B cell (primary cell): ENCODE measurements around the gene CDT1. TPM values are rescaled to one million over a fixed set of nuclear protein-coding genes. Genes with fewer than 3 reads are reported as not detected.

Experiments
- ATAC-seq: fragments of 200-7000 bp; cut with Tn5 transposase; one replicate; pipeline ENCODE4 v1.10.0; 2021; ENCODE audit warnings: low read depth, mild to moderate bottlenecking, moderate number of reproducible peaks, moderate library complexity
- CTCF ChIA-PET: fragments of 350-600 bp; sonication (Branson Sonifier 250); formaldehyde crosslinking; loops from one replicate; lab custom pipeline; 2021; ENCODE audit warnings: antibody characterized with exemption, inconsistent platforms; lab: Charles Lee
- POLR2A ChIA-PET: fragments of 350-600 bp; sonication (Branson Sonifier 250); formaldehyde crosslinking; loops from one replicate; lab custom pipeline; 2021; ENCODE audit warnings: antibody characterized with exemption; lab: Charles Lee
- DNase-seq: peaks from one replicate; pipeline ENCODE4 v3.0.0; 2013
- H2AFZ ChIP-seq: 2 replicates; pipeline ENCODE4 v1.6.1; 2012; ENCODE audit warnings: mild to moderate bottlenecking, low read depth, low read length; ENCODE audit not compliant: insufficient read depth, poor library complexity, severe bottlenecking
- H3K27ac ChIP-seq, 2 donors: 1 replicate in 1 of 2; 2 replicates in 1 of 2; pipeline ENCODE4 v1.5.1; 2012 to 2013; ENCODE audit warnings: low read length in 2 of 2, mild to moderate bottlenecking in 2 of 2, moderate library complexity in 1 of 2
- H3K27me3 ChIP-seq, 4 experiments: fragments of 200-600 bp in 1 of 4; sonication (generic) in 1 of 4; replicated peaks in 1 of 4; 1 replicate in 2 of 4; 2 replicates in 2 of 4; pipeline versions ENCODE4 v1.6.1 to v1.7.0; 2013 to 2016; ENCODE audit warnings: low read length in 3 of 4, mild to moderate bottlenecking in 2 of 4, mixed read lengths in 1 of 4, moderate library complexity in 1 of 4; ENCODE audit not compliant: insufficient read depth in 4 of 4, control insufficient read depth in 3 of 4; ENCODE audit errors: control extremely low read depth in 1 of 4
- H3K36me3 ChIP-seq, 2 experiments: replicated peaks in 1 of 2; 1 replicate in 1 of 2; 2 replicates in 1 of 2; pipeline versions ENCODE4 v1.6.1 to v1.7.1; 2013; ENCODE audit warnings: low read length in 1 of 2; ENCODE audit not compliant: insufficient read depth in 2 of 2, control insufficient read depth in 1 of 2; ENCODE audit errors: control extremely low read depth in 1 of 2, extremely low read depth in 1 of 2
- H3K4me1 ChIP-seq, 2 donors: fragments of 200-600 bp in 1 of 2; sonication (generic) in 1 of 2; 1 replicate in 1 of 2; 2 replicates in 1 of 2; pipeline versions ENCODE4 v1.5.1 to v1.6.1; 2013 to 2017; ENCODE audit warnings: low read length in 2 of 2; ENCODE audit not compliant: control insufficient read depth in 2 of 2, insufficient read depth in 2 of 2
- H3K4me2 ChIP-seq: replicated peaks from 2 replicates; pipeline ENCODE3; 2012; ENCODE audit warnings: mild to moderate bottlenecking, low read depth, low read length; ENCODE audit not compliant: poor library complexity, severe bottlenecking
- H3K4me3 ChIP-seq, 5 experiments: fragments of 200-600 bp in 1 of 5; sonication (generic) in 1 of 5; 1 replicate in 3 of 5; 2 replicates in 2 of 5; pipeline versions ENCODE4 v1.5.1 to v1.7.0; 2011 to 2016; ENCODE audit warnings: low read length in 4 of 5, mild to moderate bottlenecking in 4 of 5, low read depth in 2 of 5, control low read depth in 1 of 5, moderate library complexity in 1 of 5; ENCODE audit not compliant: insufficient read depth in 1 of 5; ENCODE audit errors: control extremely low read depth in 1 of 5, extremely low read depth in 1 of 5
- H3K79me2 ChIP-seq: fragments of 200-600 bp; sonication (generic); one replicate; pipeline ENCODE4 v1.6.0; 2016; ENCODE audit warnings: low read length; ENCODE audit not compliant: control insufficient read depth, insufficient read depth
- H3K9ac ChIP-seq: fragments of 200-600 bp; sonication (generic); 2 replicates; pipeline ENCODE4 v1.6.1; 2017; ENCODE audit warnings: mild to moderate bottlenecking, low read length, moderate library complexity
- H3K9me3 ChIP-seq, 3 donors: one replicate each; pipeline versions ENCODE4 v1.6.1 to v1.7.1; 2013; ENCODE audit warnings: low read length in 2 of 3; ENCODE audit not compliant: control insufficient read depth in 2 of 3, insufficient read depth in 1 of 3; ENCODE audit errors: control extremely low read depth in 1 of 3
- H4K20me1 ChIP-seq: 2 replicates; pipeline ENCODE4 v1.6.0; 2012; ENCODE audit warnings: mild to moderate bottlenecking, low read length; ENCODE audit not compliant: insufficient read depth, control insufficient read depth, poor library complexity, severe bottlenecking
- H3K27ac Mint-ChIP-seq: one replicate; pipeline ENCODE4 v1.8.0; 2021; ENCODE audit warnings: mixed read lengths
- H3K27me3 Mint-ChIP-seq: one replicate; pipeline ENCODE4 v1.8.0; 2021; ENCODE audit warnings: mixed read lengths
- H3K4me1 Mint-ChIP-seq: one replicate; pipeline ENCODE4 v1.8.0; 2021; ENCODE audit warnings: mixed read lengths
- H3K4me3 Mint-ChIP-seq: one replicate; pipeline ENCODE4 v1.8.0; 2021; ENCODE audit warnings: mixed read lengths
- H3K9me3 Mint-ChIP-seq: one replicate; pipeline ENCODE4 v1.8.0; 2022; ENCODE audit warnings: mixed read lengths; ENCODE audit not compliant: insufficient read depth
- CTCF ChIP-seq: fragments of 200-600 bp; IDR thresholded peaks from one replicate; pipeline ENCODE4 v1.8.0; 2022; ENCODE audit warnings: antibody characterized with exemption, mild to moderate bottlenecking
- EZH2 ChIP-seq: IDR thresholded peaks from 2 replicates; pipeline ENCODE4 v1.6.1; 2012; ENCODE audit warnings: borderline replicate concordance, low read depth, mild to moderate bottlenecking, moderate library complexity, low read length; ENCODE audit not compliant: insufficient read depth, poor library complexity, severe bottlenecking
- WGBS: methylation state at CpG from one replicate; pipeline ENCODE4 v1.1.5; 2013; ENCODE audit warnings: missing lambda C conversion rate; ENCODE audit not compliant: insufficient coverage; 5-methylcytosine and 5-hydroxymethylcytosine counted together
- intact Hi-C: fragments of 100-400 bp; cut with micrococcal nuclease; formaldehyde crosslinking; loops from one replicate; pipeline ENCODE4 v1.10.0; 2022
- polyA plus RNA-seq: library from polyadenylated mRNA; depleted of rRNA; stranded (reverse); fragments of >200 nt; gene quantifications from 2 replicates; pipeline ENCODE4 v1.2.3, GENCODE V29; 2012
- total RNA-seq, 2 donors: library from RNA; stranded (reverse); fragments of 120-200 nt in 1 of 2; gene quantifications; 1 replicate in 1 of 2; 2 replicates in 1 of 2; pipeline versions ENCODE4 v1.2.3 to v1.2.4, GENCODE V29; 2013 to 2022

The CDT1 gene
- total and polyA plus RNA-seq, 2 donors (not counting 1 experiment from before 2014, with no cell fraction given) = 0.27 to 0.36 TPM

- H3K9me3 Mint-ChIP-seq = no peaks in the 10 kb centered on the region
- TF ChIP-seq CTCF = no peak
- no peak for TF ChIP-seq EZH2
- Histone ChIP-seq H3K4me2 (no peak overlapping the region), H3K9ac (no peak overlapping the region), H3K4me1 (no peaks in the 10 kb centered on the region), H2AFZ (no peak overlapping the region), H3K4me3 (no peak overlapping the region), H3K36me3 (peaks cover 0 to 24% of the 10 kb centered on the region in 2 experiments), H3K27ac (no peak overlapping the region), H3K79me2 (no peaks in the 10 kb centered on the region), H3K27me3 (no peaks in the 10 kb centered on the region), H3K9me3 (no peaks in the 10 kb centered on the region), H4K20me1 (no peaks in the 10 kb centered on the region)
- no peaks in the 10 kb centered on the region for H3K4me1 Mint-ChIP-seq
- no peak for DNase-seq
- ChIA-PET POLR2A (no interaction called here), CTCF (no interaction called here)
- intact Hi-C loops = no loop called here
- no peak overlapping the region for H3K27ac Mint-ChIP-seq
- ATAC-seq = no peak
- H3K27me3 Mint-ChIP-seq = no peaks in the 10 kb centered on the region
- 91% methylated on average over 24 of the region's 33 CpGs for WGBS
- H3K4me3 Mint-ChIP-seq = no peak overlapping the region
Measured at GRCh38 chr16:88824256-88825077, 20.9 kb downstream of the CDT1 start.

- DNase-seq = no peak
- H3K4me1 Mint-ChIP-seq = no peaks in the 10 kb centered on the region
- Histone ChIP-seq H3K79me2 (no peaks in the 10 kb centered on the region), H3K27me3 (no peaks in the 10 kb centered on the region), H3K9ac (no peak overlapping the region), H3K4me1 (no peaks in the 10 kb centered on the region), H3K4me3 (no peak overlapping the region), H3K27ac (no peak overlapping the region), H3K9me3 (no peaks in the 10 kb centered on the region), H4K20me1 (no peaks in the 10 kb centered on the region), H3K36me3 (peaks cover 0 to 24% of the 10 kb centered on the region in 2 experiments), H2AFZ (no peak overlapping the region), H3K4me2 (no peak overlapping the region)
- H3K4me3 Mint-ChIP-seq = no peak overlapping the region
- no peak for TF ChIP-seq EZH2
- no peak for TF ChIP-seq CTCF
- H3K27me3 Mint-ChIP-seq = no peaks in the 10 kb centered on the region
- no peak for ATAC-seq
- no peak overlapping the region for H3K27ac Mint-ChIP-seq
- 99% methylated on average over 8 of the region's 12 CpGs for WGBS
- intact Hi-C loops = no loop called here
- ChIA-PET POLR2A (no interaction called here), CTCF (no interaction called here)
- H3K9me3 Mint-ChIP-seq = no peaks in the 10 kb centered on the region
Measured at GRCh38 chr16:88825146-88825545, 21.6 kb downstream of the CDT1 start.
